ENCODE data around the gene SESN2. TPM values are rescaled to one million over a fixed set of nuclear protein-coding genes. Genes with fewer than 3 reads are reported as not detected.

Gene SESN2
- total and polyA plus RNA-seq, 12 donors, result 2.9 to 19.1 (median 10.0) TPM

DNA sequence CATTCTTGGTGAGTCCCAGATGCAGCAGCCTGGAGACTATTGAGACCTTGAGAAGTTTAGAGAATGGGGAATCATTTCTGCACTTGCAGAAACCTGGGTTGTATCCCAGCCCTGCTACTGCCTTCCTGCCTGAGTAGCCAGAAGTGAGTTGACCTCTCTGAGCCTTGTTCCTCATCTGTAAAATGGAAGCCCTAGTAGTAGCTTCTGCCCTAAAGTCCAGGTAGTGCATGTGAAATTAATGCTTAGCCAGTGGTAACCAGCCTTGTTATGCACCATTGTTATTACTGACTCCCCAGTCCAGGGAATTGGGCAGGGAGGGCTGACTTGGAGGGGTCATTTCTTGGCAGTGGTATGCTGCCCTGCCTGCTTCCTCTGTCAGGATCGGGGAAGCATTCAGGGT is 5.6 kb downstream of the SESN2 start:
- WGBS, 4 donors, result 89 to 100% (median 97%) methylated on average over 1 of the region's 1 CpG; no CpG with 5 or more reads in 1 of the 4 donors
- Histone ChIP-seq H3K27ac (no peak overlapping the region), H3K4me3 (no peak overlapping the region), H3K36me3 (replicated peaks in 1 of 2) (no peaks in the 10 kb centered on the region), H3K27me3 (no peaks in the 10 kb centered on the region), H3K4me1 (replicated peaks in 1 of 2) (peaks cover 14 to 20% of the 10 kb centered on the region in 2 donors), H3K9me3 (replicated peaks in 1 of 3) (no peaks in the 10 kb centered on the region)
- intact Hi-C loops (cut with DNase I), result loop anchor here (10.0 kb wide), 2 partner anchors 50 to 70 kb away; no protein-coding TSS in a partner anchor
- no peak for DNase-seq
- TF ChIP-seq, protein P1, sequence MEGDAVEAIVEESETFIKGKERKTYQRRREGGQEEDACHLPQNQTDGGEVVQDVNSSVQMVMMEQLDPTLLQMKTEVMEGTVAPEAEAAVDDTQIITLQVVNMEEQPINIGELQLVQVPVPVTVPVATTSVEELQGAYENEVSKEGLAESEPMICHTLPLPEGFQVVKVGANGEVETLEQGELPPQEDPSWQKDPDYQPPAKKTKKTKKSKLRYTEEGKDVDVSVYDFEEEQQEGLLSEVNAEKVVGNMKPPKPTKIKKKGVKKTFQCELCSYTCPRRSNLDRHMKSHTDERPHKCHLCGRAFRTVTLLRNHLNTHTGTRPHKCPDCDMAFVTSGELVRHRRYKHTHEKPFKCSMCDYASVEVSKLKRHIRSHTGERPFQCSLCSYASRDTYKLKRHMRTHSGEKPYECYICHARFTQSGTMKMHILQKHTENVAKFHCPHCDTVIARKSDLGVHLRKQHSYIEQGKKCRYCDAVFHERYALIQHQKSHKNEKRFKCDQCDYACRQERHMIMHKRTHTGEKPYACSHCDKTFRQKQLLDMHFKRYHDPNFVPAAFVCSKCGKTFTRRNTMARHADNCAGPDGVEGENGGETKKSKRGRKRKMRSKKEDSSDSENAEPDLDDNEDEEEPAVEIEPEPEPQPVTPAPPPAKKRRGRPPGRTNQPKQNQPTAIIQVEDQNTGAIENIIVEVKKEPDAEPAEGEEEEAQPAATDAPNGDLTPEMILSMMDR (IDR thresholded peaks at IDR 0.05), result no peak
- no peak for TF ChIP-seq POLR2A (IDR thresholded peaks at IDR 0.05)

DNA sequence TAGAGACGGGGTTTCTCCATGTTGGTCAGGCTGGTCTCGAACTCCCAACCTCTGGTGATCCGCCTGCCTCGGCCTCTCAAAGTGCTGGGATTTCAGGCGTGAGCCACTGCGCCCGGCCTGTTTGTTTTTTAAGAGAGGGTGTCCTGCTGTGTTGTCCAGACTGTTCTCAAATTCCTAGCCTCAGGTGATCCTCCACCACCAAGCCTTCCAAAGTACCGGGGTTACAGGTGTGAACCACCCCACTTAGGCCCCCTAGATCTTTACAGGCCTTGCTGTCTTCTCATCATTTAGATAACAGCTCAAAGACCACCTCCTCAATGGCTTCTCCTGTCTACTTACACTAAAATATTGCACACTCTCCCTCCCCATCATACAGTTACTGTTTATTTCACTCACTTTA is 6.3 kb downstream of the SESN2 start:
- Histone ChIP-seq H3K27ac (no peak overlapping the region), H3K4me3 (no peak overlapping the region), H3K9me3 (replicated peaks in 1 of 3) (no peaks in the 10 kb centered on the region), H3K36me3 (replicated peaks in 1 of 2) (no peaks in the 10 kb centered on the region), H3K4me1 (replicated peaks in 1 of 2) (peaks cover 13 to 20% of the 10 kb centered on the region in 2 donors), H3K27me3 (no peaks in the 10 kb centered on the region)
- intact Hi-C loops (cut with DNase I), result loop anchor here (10.0 kb wide), 2 partner anchors 49 to 69 kb away; no protein-coding TSS in a partner anchor
- 92 to 94% (median 92%) methylated on average over 8 of the region's 8 CpGs for WGBS, 4 donors
- no peak for DNase-seq
- TF ChIP-seq POLR2A (IDR thresholded peaks at IDR 0.05), result no peak
- TF ChIP-seq, protein P1 (IDR thresholded peaks at IDR 0.05), result no peak

DNA sequence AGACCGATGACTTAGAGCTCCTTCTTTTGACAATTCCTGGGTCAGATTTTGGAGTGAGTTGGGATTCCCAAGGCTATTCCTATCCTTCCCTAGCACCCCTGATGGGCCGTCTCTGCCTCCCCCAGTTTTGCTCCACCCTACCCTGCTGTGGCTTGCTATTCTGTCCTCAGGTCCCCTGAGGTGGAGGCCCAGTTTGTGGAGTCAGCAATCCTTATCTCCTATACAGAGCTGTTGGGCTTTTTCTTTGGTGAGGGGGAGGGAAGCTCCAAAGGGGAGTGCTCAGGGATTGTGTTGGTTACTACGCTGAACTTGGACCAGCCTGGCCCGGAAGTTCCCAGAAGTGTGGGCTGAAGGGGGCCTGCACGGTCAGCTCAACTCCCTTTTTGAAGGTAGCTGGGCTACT is 7.6 kb downstream of the SESN2 start:
- Histone ChIP-seq H3K27ac (no peak overlapping the region), H3K4me1 (replicated peaks in 1 of 2) (peaks cover under 1 to 6% of the 10 kb centered on the region in 2 donors), H3K4me3 (no peak overlapping the region), H3K9me3 (replicated peaks in 1 of 3) (no peaks in the 10 kb centered on the region), H3K36me3 (replicated peaks in 1 of 2) (no peaks in the 10 kb centered on the region), H3K27me3 (no peaks in the 10 kb centered on the region)
- intact Hi-C loops (cut with DNase I), result loop anchor here (10.0 kb wide), 2 partner anchors 48 to 68 kb away; no protein-coding TSS in a partner anchor
- no peak for TF ChIP-seq POLR2A (IDR thresholded peaks at IDR 0.05)
- TF ChIP-seq, protein P1 (IDR thresholded peaks at IDR 0.05), result no peak
- no peak for DNase-seq
- WGBS, 4 donors, result 71 to 81% (median 76%) methylated on average over 5 of the region's 5 CpGs

DNA sequence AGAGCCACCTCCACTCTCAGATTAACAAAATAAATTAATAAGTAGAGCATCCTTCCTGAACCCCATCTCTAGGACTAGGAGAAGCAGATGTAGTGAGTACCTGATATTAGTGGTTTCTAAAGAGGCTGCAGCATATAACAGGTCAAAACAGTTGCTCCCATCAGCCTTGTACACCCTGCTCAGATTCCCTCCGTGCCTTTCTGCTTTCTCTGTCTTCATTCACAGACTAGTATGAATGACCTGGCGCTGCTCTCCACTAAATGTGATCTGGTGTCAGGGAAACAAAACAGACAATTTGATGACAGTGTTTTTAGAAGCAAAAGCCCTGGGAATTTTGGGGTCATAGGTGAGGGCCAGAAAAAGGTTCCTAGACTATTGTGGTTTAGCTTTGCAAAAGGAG is 8.3 kb downstream of the SESN2 start:
- H3K27ac ChIP-seq, result no peak overlapping the region
- H3K27me3 ChIP-seq, result no peaks in the 10 kb centered on the region
- WGBS, 4 donors, result 84 to 89% (median 87%) methylated on average over 2 of the region's 2 CpGs
- H3K9me3 ChIP-seq (replicated peaks in 1 of 3), result no peaks in the 10 kb centered on the region
- H3K36me3 ChIP-seq (replicated peaks in 1 of 2), result peaks cover 0 to 7% of the 10 kb centered on the region in 2 donors
- TF ChIP-seq, protein P1 (IDR thresholded peaks at IDR 0.05), result no peak
- TF ChIP-seq POLR2A (IDR thresholded peaks at IDR 0.05), result no peak
- H3K4me1 ChIP-seq (replicated peaks in 1 of 2), result peaks cover 0 to 5% of the 10 kb centered on the region in 2 donors
- no peak overlapping the region for H3K4me3 ChIP-seq
- DNase-seq, result no peak
- intact Hi-C loops (cut with DNase I), result loop anchor here (10.0 kb wide), 2 partner anchors 47 to 67 kb away; no protein-coding TSS in a partner anchor
